ENCODE measurements around the gene ARID3C.

ARID3C gene

DNA sequence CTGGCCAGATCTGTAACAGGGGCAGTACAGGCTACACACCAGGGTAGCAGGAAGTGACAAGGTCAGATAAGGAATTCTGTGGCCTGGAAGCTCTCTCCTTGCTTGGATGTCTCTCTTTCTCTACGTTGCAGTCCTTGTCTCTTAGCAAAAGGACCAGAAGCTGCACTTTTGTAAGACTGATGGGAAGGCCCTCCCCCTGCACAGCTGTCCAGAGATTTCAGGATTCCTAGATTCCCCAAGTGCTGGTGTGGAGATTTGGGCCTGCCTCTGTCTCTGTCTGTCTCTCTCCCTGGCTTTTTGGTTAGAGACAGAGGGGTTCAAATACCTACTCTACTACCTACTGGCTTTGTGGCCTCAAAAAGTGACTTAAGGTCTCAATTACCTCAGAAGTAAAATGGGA, 29.3 kb downstream of the ARID3C start:
- no peak for TF ChIP-seq ZNF214 (tag by site-specific recombination; IDR thresholded peaks at IDR 0.05; ENCODE audit: borderline replicate concordance)
- H3K4me1 ChIP-seq (ENCODE audit: control insufficient read depth, insufficient read depth, low read length), result no peaks in the 10 kb centered on the region
- POLR2A ChIA-PET, result no interaction called here
- no peak overlapping the region for H3K4me3 ChIP-seq (ENCODE audit: low read depth, low read length)
- no peaks in the 10 kb centered on the region for H3K36me3 ChIP-seq (ENCODE audit: control insufficient read depth in 2 of 2, insufficient read depth in 1 of 2, low read length in 2 of 2)
- H3K27ac ChIP-seq (ENCODE audit: extremely low read depth, low read depth, low read length), result no peak overlapping the region
- H3K9me3 ChIP-seq (ENCODE audit: control insufficient read depth, insufficient read depth, low read depth, low read length), result no peaks in the 10 kb centered on the region
- CTCF ChIA-PET, result interaction anchor here (0.8 to 4.8 kb wide), 8 partner anchors 8 to 196 kb away, joined by 4 to 30 read pairs (median 8); no protein-coding TSS in a partner anchor

DNA sequence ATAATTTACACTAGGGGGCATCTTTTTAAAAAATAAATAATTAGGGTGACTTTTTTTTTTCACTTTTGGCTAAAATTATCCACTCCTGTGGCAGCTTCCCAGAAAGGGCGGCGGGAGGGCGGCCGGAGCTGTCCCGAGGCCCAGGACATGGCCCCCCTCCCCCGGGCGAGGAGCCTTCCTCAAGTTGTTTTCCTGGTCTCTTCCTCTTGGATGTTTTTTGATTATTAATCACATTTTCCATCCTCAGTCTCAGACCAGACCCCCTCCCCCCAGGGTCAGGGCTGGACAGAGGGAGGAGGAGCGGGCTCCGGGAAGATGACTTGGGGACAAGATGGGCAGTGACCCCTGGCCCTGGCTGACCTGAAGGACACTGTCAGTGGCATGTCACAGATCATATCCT, 34.7 kb downstream of the ARID3C start:
- Histone ChIP-seq H3K27ac (ENCODE audit: extremely low read depth, low read depth, low read length) (no peak overlapping the region), H3K9me3 (ENCODE audit: control insufficient read depth, insufficient read depth, low read depth, low read length) (no peaks in the 10 kb centered on the region), H3K4me3 (ENCODE audit: low read depth, low read length) (no peak overlapping the region), H3K36me3 (ENCODE audit: control insufficient read depth in 2 of 2, insufficient read depth in 1 of 2, low read length in 2 of 2) (no peaks in the 10 kb centered on the region), H3K4me1 (ENCODE audit: control insufficient read depth, insufficient read depth, low read length) (no peaks in the 10 kb centered on the region)
- TF ChIP-seq SCRT1 (tag by site-specific recombination; IDR thresholded peaks at IDR 0.05; ENCODE audit: borderline replicate concordance) (no peak), ZBTB10 (tag by site-specific recombination; IDR thresholded peaks at IDR 0.05) (no peak)
- CTCF ChIA-PET, result interaction anchor here (0.6 to 6.0 kb wide), 6 partner anchors 11 to 261 kb away, joined by 3 to 105 read pairs (median 7); no protein-coding TSS in a partner anchor
- POLR2A ChIA-PET, result no interaction called here

- Histone ChIP-seq H3K4me1 (ENCODE audit: control insufficient read depth, insufficient read depth, low read length) (no peaks in the 10 kb centered on the region), H3K36me3 (ENCODE audit: control insufficient read depth in 2 of 2, insufficient read depth in 1 of 2, low read length in 2 of 2) (no peaks in the 10 kb centered on the region), H3K4me3 (ENCODE audit: low read depth, low read length) (no peak overlapping the region), H3K9me3 (ENCODE audit: control insufficient read depth, insufficient read depth, low read depth, low read length) (no peaks in the 10 kb centered on the region), H3K27ac (ENCODE audit: extremely low read depth, low read depth, low read length) (no peak overlapping the region)
- POLR2A ChIA-PET, result interaction anchor here (2.2 kb wide), 1 partner anchor 45 kb away, joined by 7 read pairs; no protein-coding TSS in a partner anchor
- CTCF ChIA-PET, result interaction anchor here (1.0 to 6.0 kb wide), 20 partner anchors 12 to 260 kb away, joined by 3 to 105 read pairs (median 12); partner anchors contain the start of gene ARID3C
- TF ChIP-seq, protein P1, sequence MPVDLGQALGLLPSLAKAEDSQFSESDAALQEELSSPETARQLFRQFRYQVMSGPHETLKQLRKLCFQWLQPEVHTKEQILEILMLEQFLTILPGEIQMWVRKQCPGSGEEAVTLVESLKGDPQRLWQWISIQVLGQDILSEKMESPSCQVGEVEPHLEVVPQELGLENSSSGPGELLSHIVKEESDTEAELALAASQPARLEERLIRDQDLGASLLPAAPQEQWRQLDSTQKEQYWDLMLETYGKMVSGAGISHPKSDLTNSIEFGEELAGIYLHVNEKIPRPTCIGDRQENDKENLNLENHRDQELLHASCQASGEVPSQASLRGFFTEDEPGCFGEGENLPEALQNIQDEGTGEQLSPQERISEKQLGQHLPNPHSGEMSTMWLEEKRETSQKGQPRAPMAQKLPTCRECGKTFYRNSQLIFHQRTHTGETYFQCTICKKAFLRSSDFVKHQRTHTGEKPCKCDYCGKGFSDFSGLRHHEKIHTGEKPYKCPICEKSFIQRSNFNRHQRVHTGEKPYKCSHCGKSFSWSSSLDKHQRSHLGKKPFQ (tag by site-specific recombination; IDR thresholded peaks at IDR 0.05), result no peak
- TF ChIP-seq, protein P2, sequence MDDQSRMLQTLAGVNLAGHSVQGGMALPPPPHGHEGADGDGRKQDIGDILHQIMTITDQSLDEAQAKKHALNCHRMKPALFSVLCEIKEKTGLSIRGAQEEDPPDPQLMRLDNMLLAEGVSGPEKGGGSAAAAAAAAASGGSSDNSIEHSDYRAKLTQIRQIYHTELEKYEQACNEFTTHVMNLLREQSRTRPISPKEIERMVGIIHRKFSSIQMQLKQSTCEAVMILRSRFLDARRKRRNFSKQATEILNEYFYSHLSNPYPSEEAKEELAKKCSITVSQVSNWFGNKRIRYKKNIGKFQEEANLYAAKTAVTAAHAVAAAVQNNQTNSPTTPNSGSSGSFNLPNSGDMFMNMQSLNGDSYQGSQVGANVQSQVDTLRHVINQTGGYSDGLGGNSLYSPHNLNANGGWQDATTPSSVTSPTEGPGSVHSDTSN (CRISPR knock-in tag; IDR thresholded peaks at IDR 0.05), result no peak
- no peak for TF ChIP-seq ZNF658 (tag by site-specific recombination; IDR thresholded peaks at IDR 0.05)
- TF ChIP-seq ZFP3 (tag by site-specific recombination; IDR thresholded peaks at IDR 0.05; ENCODE audit: low read depth), result no peak
- TF ChIP-seq ZNF76 (tag by site-specific recombination; IDR thresholded peaks at IDR 0.05; ENCODE audit: borderline replicate concordance, low read depth), result no peak
- no peak for TF ChIP-seq ZNF394 (tag by site-specific recombination; IDR thresholded peaks at IDR 0.05; ENCODE audit: borderline replicate concordance)
- no peak for TF ChIP-seq ZSCAN23 (tag by site-specific recombination; IDR thresholded peaks at IDR 0.05)
- no peak for TF ChIP-seq ZNF266 (tag by site-specific recombination; IDR thresholded peaks at IDR 0.05; ENCODE audit: low read depth)
- TF ChIP-seq, protein P3, sequence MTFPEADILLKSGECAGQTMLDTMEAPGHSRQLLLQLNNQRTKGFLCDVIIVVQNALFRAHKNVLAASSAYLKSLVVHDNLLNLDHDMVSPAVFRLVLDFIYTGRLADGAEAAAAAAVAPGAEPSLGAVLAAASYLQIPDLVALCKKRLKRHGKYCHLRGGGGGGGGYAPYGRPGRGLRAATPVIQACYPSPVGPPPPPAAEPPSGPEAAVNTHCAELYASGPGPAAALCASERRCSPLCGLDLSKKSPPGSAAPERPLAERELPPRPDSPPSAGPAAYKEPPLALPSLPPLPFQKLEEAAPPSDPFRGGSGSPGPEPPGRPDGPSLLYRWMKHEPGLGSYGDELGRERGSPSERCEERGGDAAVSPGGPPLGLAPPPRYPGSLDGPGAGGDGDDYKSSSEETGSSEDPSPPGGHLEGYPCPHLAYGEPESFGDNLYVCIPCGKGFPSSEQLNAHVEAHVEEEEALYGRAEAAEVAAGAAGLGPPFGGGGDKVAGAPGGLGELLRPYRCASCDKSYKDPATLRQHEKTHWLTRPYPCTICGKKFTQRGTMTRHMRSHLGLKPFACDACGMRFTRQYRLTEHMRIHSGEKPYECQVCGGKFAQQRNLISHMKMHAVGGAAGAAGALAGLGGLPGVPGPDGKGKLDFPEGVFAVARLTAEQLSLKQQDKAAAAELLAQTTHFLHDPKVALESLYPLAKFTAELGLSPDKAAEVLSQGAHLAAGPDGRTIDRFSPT (tag by site-specific recombination; IDR thresholded peaks at IDR 0.05), result no peak
- no peak for TF ChIP-seq ZNF530 (tag by site-specific recombination; IDR thresholded peaks at IDR 0.05; ENCODE audit: low read depth)
- no peak for TF ChIP-seq ZNF791 (tag by site-specific recombination; IDR thresholded peaks at IDR 0.05)
- TF ChIP-seq ZNF132 (tag by site-specific recombination; IDR thresholded peaks at IDR 0.05; ENCODE audit: borderline replicate concordance), result no peak
- TF ChIP-seq, protein P4, sequence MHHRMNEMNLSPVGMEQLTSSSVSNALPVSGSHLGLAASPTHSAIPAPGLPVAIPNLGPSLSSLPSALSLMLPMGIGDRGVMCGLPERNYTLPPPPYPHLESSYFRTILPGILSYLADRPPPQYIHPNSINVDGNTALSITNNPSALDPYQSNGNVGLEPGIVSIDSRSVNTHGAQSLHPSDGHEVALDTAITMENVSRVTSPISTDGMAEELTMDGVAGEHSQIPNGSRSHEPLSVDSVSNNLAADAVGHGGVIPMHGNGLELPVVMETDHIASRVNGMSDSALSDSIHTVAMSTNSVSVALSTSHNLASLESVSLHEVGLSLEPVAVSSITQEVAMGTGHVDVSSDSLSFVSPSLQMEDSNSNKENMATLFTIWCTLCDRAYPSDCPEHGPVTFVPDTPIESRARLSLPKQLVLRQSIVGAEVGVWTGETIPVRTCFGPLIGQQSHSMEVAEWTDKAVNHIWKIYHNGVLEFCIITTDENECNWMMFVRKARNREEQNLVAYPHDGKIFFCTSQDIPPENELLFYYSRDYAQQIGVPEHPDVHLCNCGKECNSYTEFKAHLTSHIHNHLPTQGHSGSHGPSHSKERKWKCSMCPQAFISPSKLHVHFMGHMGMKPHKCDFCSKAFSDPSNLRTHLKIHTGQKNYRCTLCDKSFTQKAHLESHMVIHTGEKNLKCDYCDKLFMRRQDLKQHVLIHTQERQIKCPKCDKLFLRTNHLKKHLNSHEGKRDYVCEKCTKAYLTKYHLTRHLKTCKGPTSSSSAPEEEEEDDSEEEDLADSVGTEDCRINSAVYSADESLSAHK (tag by site-specific recombination; IDR thresholded peaks at IDR 0.05), result no peak
- TF ChIP-seq ZNF768 (tag by site-specific recombination; IDR thresholded peaks at IDR 0.05), result no peak
These were observed 35.8 kb downstream of the ARID3C start for GRCh38 chr9:34592895-34593601.
